Measurements from ENCODE around the gene PRKG1. TPM values are rescaled to one million over a fixed set of nuclear protein-coding genes. Genes with fewer than 3 reads are reported as not detected.

Gene PRKG1
- polyA plus RNA-seq, 1 donor = 12.0 TPM

- no peaks in the 10 kb centered on the region for H3K4me1 ChIP-seq (ENCODE audit: control insufficient read depth, insufficient read depth, low read length)
- no peak for DNase-seq
- no peaks in the 10 kb centered on the region for H3K36me3 ChIP-seq (ENCODE audit: control insufficient read depth, insufficient read depth, low read length)
- no peaks in the 10 kb centered on the region for H3K27me3 ChIP-seq (ENCODE audit: control insufficient read depth, insufficient read depth, low read length)
- no peak overlapping the region for H3K4me3 ChIP-seq (ENCODE audit: low read length)
- H3K9me3 ChIP-seq (ENCODE audit: control insufficient read depth, low read depth, low read length) = no peaks in the 10 kb centered on the region
- WGBS (ENCODE audit: insufficient coverage, low lambda C conversion rate) = no CpG with 5 or more reads among the region's 2 CpGs
- H3K27ac ChIP-seq (ENCODE audit: low read length) = no peak overlapping the region
These were observed 424.1 kb downstream of the PRKG1 start for GRCh38 chr10:51498424-51498823.

GRCh38 chr10:51501396-51501795 is 427.1 kb downstream of the PRKG1 start:
- H3K27me3 ChIP-seq (ENCODE audit: control insufficient read depth, insufficient read depth, low read length) = no peaks in the 10 kb centered on the region
- DNase-seq = peak in 1 of 2 donors; percentile 3
- WGBS (ENCODE audit: insufficient coverage, low lambda C conversion rate) = no CpG with 5 or more reads among the region's 1 CpG

GRCh38 chr10:51502124-51502523 is 427.8 kb downstream of the PRKG1 start:
- H3K36me3 ChIP-seq (ENCODE audit: control insufficient read depth, insufficient read depth, low read length) = no peaks in the 10 kb centered on the region
- no peak overlapping the region for H3K27ac ChIP-seq (ENCODE audit: low read length)
- WGBS (ENCODE audit: insufficient coverage, low lambda C conversion rate) = no CpG with 5 or more reads among the region's 1 CpG
- H3K4me3 ChIP-seq (ENCODE audit: low read length) = no peak overlapping the region
- no peaks in the 10 kb centered on the region for H3K27me3 ChIP-seq (ENCODE audit: control insufficient read depth, insufficient read depth, low read length)
- H3K9me3 ChIP-seq (ENCODE audit: control insufficient read depth, low read depth, low read length) = no peaks in the 10 kb centered on the region
- DNase-seq = no peak
- no peaks in the 10 kb centered on the region for H3K4me1 ChIP-seq (ENCODE audit: control insufficient read depth, insufficient read depth, low read length)

More at GRCh38 chr10:51501396-51501795, 427.1 kb downstream of the PRKG1 start:
- no peaks in the 10 kb centered on the region for H3K4me1 ChIP-seq (ENCODE audit: control insufficient read depth, insufficient read depth, low read length)
- no peaks in the 10 kb centered on the region for H3K9me3 ChIP-seq (ENCODE audit: control insufficient read depth, low read depth, low read length)
- H3K4me3 ChIP-seq (ENCODE audit: low read length) = no peak overlapping the region
- H3K27ac ChIP-seq (ENCODE audit: low read length) = no peak overlapping the region
- no peaks in the 10 kb centered on the region for H3K36me3 ChIP-seq (ENCODE audit: control insufficient read depth, insufficient read depth, low read length)

- Histone ChIP-seq H3K9me3 (ENCODE audit: control insufficient read depth, low read depth, low read length) (no peaks in the 10 kb centered on the region), H3K27ac (ENCODE audit: low read length) (no peak overlapping the region), H3K4me3 (ENCODE audit: low read length) (no peak overlapping the region), H3K36me3 (ENCODE audit: control insufficient read depth, insufficient read depth, low read length) (no peaks in the 10 kb centered on the region), H3K27me3 (ENCODE audit: control insufficient read depth, insufficient read depth, low read length) (no peaks in the 10 kb centered on the region), H3K4me1 (ENCODE audit: control insufficient read depth, insufficient read depth, low read length) (no peaks in the 10 kb centered on the region)
- WGBS (ENCODE audit: insufficient coverage, low lambda C conversion rate) = no CpG with 5 or more reads among the region's 1 CpG
- DNase-seq = no peak
These were observed 429.1 kb downstream of the PRKG1 start for GRCh38 chr10:51503378-51503777.

GRCh38 chr10:51507476-51507875 is 433.2 kb downstream of the PRKG1 start:
- Histone ChIP-seq H3K27me3 (ENCODE audit: control insufficient read depth, insufficient read depth, low read length) (no peaks in the 10 kb centered on the region), H3K27ac (ENCODE audit: low read length) (no peak overlapping the region), H3K4me1 (ENCODE audit: control insufficient read depth, insufficient read depth, low read length) (no peaks in the 10 kb centered on the region), H3K9me3 (ENCODE audit: control insufficient read depth, low read depth, low read length) (no peaks in the 10 kb centered on the region), H3K36me3 (ENCODE audit: control insufficient read depth, insufficient read depth, low read length) (no peaks in the 10 kb centered on the region), H3K4me3 (ENCODE audit: low read length) (no peak overlapping the region)
- DNase-seq = no peak
- 100% methylated on average over 1 of the region's 3 CpGs for WGBS (ENCODE audit: insufficient coverage, low lambda C conversion rate)

- Histone ChIP-seq H3K4me1 (ENCODE audit: control insufficient read depth, insufficient read depth, low read length) (no peaks in the 10 kb centered on the region), H3K4me3 (ENCODE audit: low read length) (no peak overlapping the region), H3K9me3 (ENCODE audit: control insufficient read depth, low read depth, low read length) (no peaks in the 10 kb centered on the region), H3K36me3 (ENCODE audit: control insufficient read depth, insufficient read depth, low read length) (no peaks in the 10 kb centered on the region), H3K27me3 (ENCODE audit: control insufficient read depth, insufficient read depth, low read length) (no peaks in the 10 kb centered on the region), H3K27ac (ENCODE audit: low read length) (no peak overlapping the region)
- no peak for DNase-seq
- WGBS (ENCODE audit: insufficient coverage, low lambda C conversion rate) = no CpG with 5 or more reads among the region's 2 CpGs
These were observed 433.9 kb downstream of the PRKG1 start for GRCh38 chr10:51508156-51508555.

GRCh38 chr10:51510231-51510630 is 435.9 kb downstream of the PRKG1 start:
- DNase-seq = no peak
- no peaks in the 10 kb centered on the region for H3K4me1 ChIP-seq (ENCODE audit: control insufficient read depth, insufficient read depth, low read length)
- H3K9me3 ChIP-seq (ENCODE audit: control insufficient read depth, low read depth, low read length) = no peaks in the 10 kb centered on the region
- no peak overlapping the region for H3K4me3 ChIP-seq (ENCODE audit: low read length)
- no peaks in the 10 kb centered on the region for H3K36me3 ChIP-seq (ENCODE audit: control insufficient read depth, insufficient read depth, low read length)
- 83% methylated on average over 2 of the region's 2 CpGs for WGBS (ENCODE audit: insufficient coverage, low lambda C conversion rate)
- no peak overlapping the region for H3K27ac ChIP-seq (ENCODE audit: low read length)
- no peaks in the 10 kb centered on the region for H3K27me3 ChIP-seq (ENCODE audit: control insufficient read depth, insufficient read depth, low read length)

- Histone ChIP-seq H3K27ac (ENCODE audit: low read length) (no peak overlapping the region), H3K9me3 (ENCODE audit: control insufficient read depth, low read depth, low read length) (no peaks in the 10 kb centered on the region), H3K27me3 (ENCODE audit: control insufficient read depth, insufficient read depth, low read length) (no peaks in the 10 kb centered on the region), H3K4me3 (ENCODE audit: low read length) (no peak overlapping the region), H3K4me1 (ENCODE audit: control insufficient read depth, insufficient read depth, low read length) (no peaks in the 10 kb centered on the region), H3K36me3 (ENCODE audit: control insufficient read depth, insufficient read depth, low read length) (no peaks in the 10 kb centered on the region)
- 64% methylated on average over 2 of the region's 2 CpGs for WGBS (ENCODE audit: insufficient coverage, low lambda C conversion rate)
- no peak for DNase-seq
These were observed 447.3 kb downstream of the PRKG1 start for GRCh38 chr10:51521605-51522004.

GRCh38 chr10:51522858-51523257 is 448.6 kb downstream of the PRKG1 start:
- DNase-seq = no peak
- Histone ChIP-seq H3K9me3 (ENCODE audit: control insufficient read depth, low read depth, low read length) (no peaks in the 10 kb centered on the region), H3K27ac (ENCODE audit: low read length) (no peak overlapping the region), H3K4me3 (ENCODE audit: low read length) (no peak overlapping the region), H3K4me1 (ENCODE audit: control insufficient read depth, insufficient read depth, low read length) (no peaks in the 10 kb centered on the region), H3K36me3 (ENCODE audit: control insufficient read depth, insufficient read depth, low read length) (no peaks in the 10 kb centered on the region), H3K27me3 (ENCODE audit: control insufficient read depth, insufficient read depth, low read length) (no peaks in the 10 kb centered on the region)
- WGBS (ENCODE audit: insufficient coverage, low lambda C conversion rate) = 96% methylated on average over 3 of the region's 3 CpGs

GRCh38 chr10:51523440-51523839 is 449.2 kb downstream of the PRKG1 start:
- Histone ChIP-seq H3K4me3 (ENCODE audit: low read length) (no peak overlapping the region), H3K9me3 (ENCODE audit: control insufficient read depth, low read depth, low read length) (no peaks in the 10 kb centered on the region), H3K27ac (ENCODE audit: low read length) (no peak overlapping the region), H3K4me1 (ENCODE audit: control insufficient read depth, insufficient read depth, low read length) (no peaks in the 10 kb centered on the region), H3K36me3 (ENCODE audit: control insufficient read depth, insufficient read depth, low read length) (no peaks in the 10 kb centered on the region), H3K27me3 (ENCODE audit: control insufficient read depth, insufficient read depth, low read length) (no peaks in the 10 kb centered on the region)
- DNase-seq = no peak

- no peak overlapping the region for H3K27ac ChIP-seq (ENCODE audit: low read length)
- no peak overlapping the region for H3K4me3 ChIP-seq (ENCODE audit: low read length)
- H3K36me3 ChIP-seq (ENCODE audit: control insufficient read depth, insufficient read depth, low read length) = no peaks in the 10 kb centered on the region
- H3K9me3 ChIP-seq (ENCODE audit: control insufficient read depth, low read depth, low read length) = no peaks in the 10 kb centered on the region
- DNase-seq = no peak
- no peaks in the 10 kb centered on the region for H3K27me3 ChIP-seq (ENCODE audit: control insufficient read depth, insufficient read depth, low read length)
- H3K4me1 ChIP-seq (ENCODE audit: control insufficient read depth, insufficient read depth, low read length) = no peaks in the 10 kb centered on the region
- WGBS (ENCODE audit: insufficient coverage, low lambda C conversion rate) = 71% methylated on average over 1 of the region's 1 CpG
These were observed 449.8 kb downstream of the PRKG1 start for GRCh38 chr10:51524041-51524440.

All from large intestine (tissue), 3 donors.